ENCODE measurements around the gene MTARC1.

The MTARC1 gene

GRCh38 chr1:220806408-220806807 lies 19.7 kb downstream of the MTARC1 start:
- Histone ChIP-seq H3K4me3 (ENCODE audit: insufficient read length, low read depth) (no peak overlapping the region), H3K9ac (ENCODE audit: insufficient read length, low read depth) (no peak overlapping the region), H3K27me3 (ENCODE audit: insufficient read depth, insufficient read length) (no peaks in the 10 kb centered on the region), H3K36me3 (ENCODE audit: insufficient read depth, insufficient read length, low read length) (peaks cover 20% of the 10 kb centered on the region), H3K4me1 (ENCODE audit: insufficient read depth, insufficient read length) (no peaks in the 10 kb centered on the region), H3K9me3 (ENCODE audit: insufficient read depth, low read length) (no peaks in the 10 kb centered on the region)
- DNase-seq (ENCODE audit: low read depth, low spot score), result no peak
- TF ChIP-seq ZNF274 (IDR thresholded peaks at IDR 0.05; ENCODE audit: low read depth, low read length) (no peak), SUZ12 (IDR thresholded peaks at IDR 0.05; ENCODE audit: extremely low read depth, insufficient read depth, insufficient read length) (no peak), YY1 (IDR thresholded peaks at IDR 0.05; ENCODE audit: insufficient read depth, insufficient read length) (no peak)

- no peaks in the 10 kb centered on the region for H3K27me3 ChIP-seq (ENCODE audit: insufficient read depth, insufficient read length)
- no peaks in the 10 kb centered on the region for H3K4me1 ChIP-seq (ENCODE audit: insufficient read depth, insufficient read length)
- H3K9ac ChIP-seq (ENCODE audit: insufficient read length, low read depth), result no peak overlapping the region
- H3K36me3 ChIP-seq (ENCODE audit: insufficient read depth, insufficient read length, low read length), result peaks cover 20% of the 10 kb centered on the region
- no peak overlapping the region for H3K4me3 ChIP-seq (ENCODE audit: insufficient read length, low read depth)
- DNase-seq (ENCODE audit: low read depth, low spot score), result no peak
- H3K9me3 ChIP-seq (ENCODE audit: insufficient read depth, low read length), result no peaks in the 10 kb centered on the region
- TF ChIP-seq ZNF274 (IDR thresholded peaks at IDR 0.05; ENCODE audit: low read depth, low read length) (no peak), YY1 (IDR thresholded peaks at IDR 0.05; ENCODE audit: insufficient read depth, insufficient read length) (no peak), SUZ12 (IDR thresholded peaks at IDR 0.05; ENCODE audit: extremely low read depth, insufficient read depth, insufficient read length) (no peak)
Measured at GRCh38 chr1:220807726-220808125, 21.0 kb downstream of the MTARC1 start.

- Histone ChIP-seq H3K9me3 (ENCODE audit: insufficient read depth, low read length) (no peaks in the 10 kb centered on the region), H3K9ac (ENCODE audit: insufficient read length, low read depth) (no peak overlapping the region), H3K4me3 (ENCODE audit: insufficient read length, low read depth) (no peak overlapping the region), H3K36me3 (ENCODE audit: insufficient read depth, insufficient read length, low read length) (peaks cover 25% of the 10 kb centered on the region), H3K27me3 (ENCODE audit: insufficient read depth, insufficient read length) (no peaks in the 10 kb centered on the region), H3K4me1 (ENCODE audit: insufficient read depth, insufficient read length) (no peaks in the 10 kb centered on the region)
- no peak for TF ChIP-seq YY1 (IDR thresholded peaks at IDR 0.05; ENCODE audit: insufficient read depth, insufficient read length)
- no peak for TF ChIP-seq ZNF274 (IDR thresholded peaks at IDR 0.05; ENCODE audit: low read depth, low read length)
- TF ChIP-seq SUZ12 (IDR thresholded peaks at IDR 0.05; ENCODE audit: extremely low read depth, insufficient read depth, insufficient read length), result no peak
- no peak for DNase-seq (ENCODE audit: low read depth, low spot score)
Measured at GRCh38 chr1:220808345-220809186, 21.9 kb downstream of the MTARC1 start.

DNA sequence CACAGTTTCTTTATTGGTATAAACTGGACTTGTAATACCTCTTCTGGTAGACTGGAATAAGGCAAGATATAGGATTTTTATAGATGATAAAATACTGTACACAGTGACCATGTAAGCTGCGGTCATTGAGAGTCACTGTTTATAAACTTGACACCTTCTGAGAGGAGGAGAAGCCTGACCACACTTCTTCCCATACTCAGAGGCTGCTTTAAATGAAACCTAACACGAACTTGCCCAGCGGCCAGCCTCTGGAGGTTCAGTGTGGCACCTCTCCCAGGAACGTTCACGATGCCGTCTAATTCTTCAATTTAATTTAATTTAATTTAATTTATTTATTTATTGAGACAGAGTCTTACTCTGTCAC lies 22.5 kb downstream of the MTARC1 start:
- TF ChIP-seq SUZ12 (IDR thresholded peaks at IDR 0.05; ENCODE audit: extremely low read depth, insufficient read depth, insufficient read length) (no peak), YY1 (IDR thresholded peaks at IDR 0.05; ENCODE audit: insufficient read depth, insufficient read length) (no peak), ZNF274 (IDR thresholded peaks at IDR 0.05; ENCODE audit: low read depth, low read length) (no peak)
- H3K4me3 ChIP-seq (ENCODE audit: insufficient read length, low read depth), result no peak overlapping the region
- no peaks in the 10 kb centered on the region for H3K27me3 ChIP-seq (ENCODE audit: insufficient read depth, insufficient read length)
- H3K9me3 ChIP-seq (ENCODE audit: insufficient read depth, low read length), result no peaks in the 10 kb centered on the region
- no peak for DNase-seq (ENCODE audit: low read depth, low spot score)
- no peaks in the 10 kb centered on the region for H3K4me1 ChIP-seq (ENCODE audit: insufficient read depth, insufficient read length)
- H3K9ac ChIP-seq (ENCODE audit: insufficient read length, low read depth), result no peak overlapping the region
- H3K36me3 ChIP-seq (ENCODE audit: insufficient read depth, insufficient read length, low read length), result peaks cover 25% of the 10 kb centered on the region

- DNase-seq (ENCODE audit: low read depth, low spot score), result no peak
- no peaks in the 10 kb centered on the region for H3K27me3 ChIP-seq (ENCODE audit: insufficient read depth, insufficient read length)
- peaks cover 24% of the 10 kb centered on the region for H3K36me3 ChIP-seq (ENCODE audit: insufficient read depth, insufficient read length, low read length)
- no peak for TF ChIP-seq SUZ12 (IDR thresholded peaks at IDR 0.05; ENCODE audit: extremely low read depth, insufficient read depth, insufficient read length)
- TF ChIP-seq YY1 (IDR thresholded peaks at IDR 0.05; ENCODE audit: insufficient read depth, insufficient read length), result no peak
- TF ChIP-seq ZNF274 (IDR thresholded peaks at IDR 0.05; ENCODE audit: low read depth, low read length), result no peak
- no peaks in the 10 kb centered on the region for H3K4me1 ChIP-seq (ENCODE audit: insufficient read depth, insufficient read length)
- H3K9me3 ChIP-seq (ENCODE audit: insufficient read depth, low read length), result no peaks in the 10 kb centered on the region
- no peak overlapping the region for H3K4me3 ChIP-seq (ENCODE audit: insufficient read length, low read depth)
- H3K9ac ChIP-seq (ENCODE audit: insufficient read length, low read depth), result no peak overlapping the region
Measured at GRCh38 chr1:220809704-220810103, 23.0 kb downstream of the MTARC1 start.

GRCh38 chr1:220810179-220810653 lies 23.5 kb downstream of the MTARC1 start:
- TF ChIP-seq YY1 (IDR thresholded peaks at IDR 0.05; ENCODE audit: insufficient read depth, insufficient read length) (no peak), ZNF274 (IDR thresholded peaks at IDR 0.05; ENCODE audit: low read depth, low read length) (no peak), SUZ12 (IDR thresholded peaks at IDR 0.05; ENCODE audit: extremely low read depth, insufficient read depth, insufficient read length) (no peak)
- Histone ChIP-seq H3K4me1 (ENCODE audit: insufficient read depth, insufficient read length) (no peaks in the 10 kb centered on the region), H3K27me3 (ENCODE audit: insufficient read depth, insufficient read length) (no peaks in the 10 kb centered on the region), H3K9me3 (ENCODE audit: insufficient read depth, low read length) (no peaks in the 10 kb centered on the region), H3K36me3 (ENCODE audit: insufficient read depth, insufficient read length, low read length) (peaks cover 22% of the 10 kb centered on the region), H3K4me3 (ENCODE audit: insufficient read length, low read depth) (no peak overlapping the region), H3K9ac (ENCODE audit: insufficient read length, low read depth) (no peak overlapping the region)
- peak; percentile 86 for DNase-seq (ENCODE audit: low read depth, low spot score)

GRCh38 chr1:220810963-220811362 lies 24.2 kb downstream of the MTARC1 start:
- Histone ChIP-seq H3K4me3 (ENCODE audit: insufficient read length, low read depth) (no peak overlapping the region), H3K27me3 (ENCODE audit: insufficient read depth, insufficient read length) (no peaks in the 10 kb centered on the region), H3K9me3 (ENCODE audit: insufficient read depth, low read length) (no peaks in the 10 kb centered on the region), H3K9ac (ENCODE audit: insufficient read length, low read depth) (no peak overlapping the region), H3K4me1 (ENCODE audit: insufficient read depth, insufficient read length) (no peaks in the 10 kb centered on the region), H3K36me3 (ENCODE audit: insufficient read depth, insufficient read length, low read length) (peaks cover 23% of the 10 kb centered on the region)
- no peak for TF ChIP-seq YY1 (IDR thresholded peaks at IDR 0.05; ENCODE audit: insufficient read depth, insufficient read length)
- no peak for TF ChIP-seq SUZ12 (IDR thresholded peaks at IDR 0.05; ENCODE audit: extremely low read depth, insufficient read depth, insufficient read length)
- TF ChIP-seq ZNF274 (IDR thresholded peaks at IDR 0.05; ENCODE audit: low read depth, low read length), result no peak
- no peak for DNase-seq (ENCODE audit: low read depth, low spot score)

Measured in NT2/D1 (cell line).